ENCODE results near the gene ZNF467. TPM values are rescaled to one million over a fixed set of nuclear protein-coding genes. Genes with fewer than 3 reads are reported as not detected.
A peak's percentile ranks its signal among the peaks of the same experiment; 100 is the strongest.

ZNF467 gene
- total and polyA plus RNA-seq, 2 of the 8 experiments (the other 6 are each of a cell fraction or from before 2014, with no cell fraction given), result 0.50 to 0.51 TPM

GRCh38 chr7:149771720-149772240 is 1.6 kb downstream of the ZNF467 start:
- Histone ChIP-seq H2BK15ac (ENCODE audit: low read length) (no peak overlapping the region), H3K27ac (ENCODE audit: low read depth, low read length) (no peak overlapping the region; the same call in 1 of the 2 replicates), H3K9me3 (ENCODE audit: insufficient read depth in 2 of 2, low read depth in 1 of 2, low read length in 1 of 2) (no peaks in the 10 kb centered on the region), H2AK5ac (ENCODE audit: low read depth, low read length) (no peak overlapping the region), H4K20me1 (replicated peaks in 1 of 2; ENCODE audit: control insufficient read depth in 1 of 2, insufficient read depth in 2 of 2, low read length in 2 of 2) (peaks cover 0 to 6% of the 10 kb centered on the region in 2 experiments), H3K56ac (replicated peaks; ENCODE audit: insufficient read length, low read depth, low read length) (no peak overlapping the region), H4K5ac (ENCODE audit: insufficient read length, low read depth, low read length) (peak overlapping the region; percentile 75), H4K91ac (replicated peaks; ENCODE audit: insufficient read length, low read length) (peak overlapping the region; percentile 84), H4K8ac (ENCODE audit: extremely low read depth, insufficient read depth, low read length) (peak overlapping the region; percentile 45; the same call in 1 of the 2 replicates), H3K23ac (ENCODE audit: insufficient read length) (no peak overlapping the region), H3K79me1 (ENCODE audit: low read depth, low read length) (no peaks in the 10 kb centered on the region), H3K23me2 (ENCODE audit: low read depth, low read length) (peaks cover 14% of the 10 kb centered on the region; the same call in 1 of the 2 replicates), H3K36me3 (ENCODE audit: control insufficient read depth in 2 of 4, insufficient read depth in 4 of 4, low read length in 3 of 4) (no peaks in the 10 kb centered on the region), H3K4me2 (ENCODE audit: insufficient read depth in 1 of 2, low read depth in 2 of 2, low read length in 2 of 2) (peak overlapping the region; percentile 67 to 84; a peak in 3 of 4 replicates), H3K79me2 (ENCODE audit: control insufficient read depth in 1 of 2, insufficient read depth in 2 of 2, low read length in 2 of 2) (no peaks in the 10 kb centered on the region), H3K4me3 (ENCODE audit: extremely low read depth in 1 of 4, insufficient read depth in 2 of 4, low read depth in 3 of 4, low read length in 4 of 4) (peak overlapping the region; percentile 40 to 86 (median 44); a peak in 6 of 8 replicates), H3K14ac (ENCODE audit: insufficient read length) (no peak overlapping the region), H3K9ac (replicated peaks in 1 of 4; ENCODE audit: extremely low read depth in 1 of 4, low read depth in 3 of 4, low read length in 3 of 4) (0 out of 7 replicates have a peak overlapping the region, but pooled peaks of 1 of the 4 experiments have one; percentile 36), H2AFZ (ENCODE audit: low read length) (no peak overlapping the region), H2BK12ac (ENCODE audit: low read depth, low read length) (no peak overlapping the region; the same call in 1 of the 2 replicates), H2BK120ac (replicated peaks; ENCODE audit: low read depth, low read length) (no peak overlapping the region), H3K18ac (ENCODE audit: extremely low read depth, low read length) (no peak overlapping the region), H3K4me1 (replicated peaks in 1 of 4; ENCODE audit: control insufficient read depth in 3 of 4, insufficient read depth in 4 of 4, low read length in 3 of 4) (peaks cover 0 to 9% (median 7%) of the 10 kb centered on the region in 4 experiments; a peak in 6 of 7 replicates), H2BK20ac (ENCODE audit: low read length) (no peak overlapping the region), H3K4ac (replicated peaks; ENCODE audit: insufficient read length, low read depth, low read length) (no peak overlapping the region), H2BK5ac (ENCODE audit: low read depth, low read length) (peak overlapping the region; percentile 88; the same call in 1 of the 2 replicates), H3K27me3 (replicated peaks in 1 of 4; ENCODE audit: control insufficient read depth in 3 of 4, extremely low read depth in 1 of 4, insufficient read depth in 3 of 4, low read length in 3 of 4) (peaks cover 42 to 72% (median 68%) of the 10 kb centered on the region in 4 experiments)
- no CpG with 5 or more reads among the region's 37 CpGs for WGBS, 2 experiments (ENCODE audit: extremely low coverage in 1 of 2, insufficient coverage in 1 of 2, insufficient read length in 1 of 2, insufficient replicate concordance in 2 of 2, low coverage in 1 of 2, low lambda C conversion rate in 2 of 2, missing lambda C conversion rate in 1 of 2)
- CTCF ChIA-PET (ENCODE audit: partially characterized antibody), result interaction anchor here (1.0 to 12.9 kb wide), 8 partner anchors 11 to 145 kb away, joined by 3 to 115 read pairs (median 4); no protein-coding TSS in a partner anchor
- DNase-seq (ENCODE audit: low read depth in 1 of 2, low spot score in 2 of 2) (peak; percentile 71 to 92), FAIRE-seq (no peak)
- POLR2A ChIA-PET (ENCODE audit: partially characterized antibody), result interaction anchor here (0.7 to 1.8 kb wide), 3 partner anchors 16 to 112 kb away, joined by 3 to 6 read pairs (median 5); no protein-coding TSS in a partner anchor
- TF ChIP-seq POLR2A (IDR thresholded peaks at IDR 0.05; ENCODE audit: control extremely low read depth in 1 of 2, low read depth in 2 of 2, low read length in 2 of 2) (no peak), EP300 (IDR thresholded peaks at IDR 0.05; ENCODE audit: borderline replicate concordance in 1 of 2, low read depth in 2 of 2, low read length in 2 of 2) (peak in 1 of 2 experiments; percentile 51; a peak in 1 of 3 replicates)

Measured in H1 (cell line).